HG02610 (cell line): ENCODE results near the gene RNF141.

ENCODE experiments used
- ATAC-seq: cut with Tn5 transposase; IDR thresholded peaks from one replicate; pipeline ENCODE4 v1.9.1; 2021; ENCODE audit warnings: mild to moderate bottlenecking, moderate library complexity; ENCODE audit not compliant: unreplicated experiment

The RNF141 gene

GRCh38 chr11:10524471-10524870 lies 16.5 kb downstream of the RNF141 start:
- no peak for ATAC-seq

DNA sequence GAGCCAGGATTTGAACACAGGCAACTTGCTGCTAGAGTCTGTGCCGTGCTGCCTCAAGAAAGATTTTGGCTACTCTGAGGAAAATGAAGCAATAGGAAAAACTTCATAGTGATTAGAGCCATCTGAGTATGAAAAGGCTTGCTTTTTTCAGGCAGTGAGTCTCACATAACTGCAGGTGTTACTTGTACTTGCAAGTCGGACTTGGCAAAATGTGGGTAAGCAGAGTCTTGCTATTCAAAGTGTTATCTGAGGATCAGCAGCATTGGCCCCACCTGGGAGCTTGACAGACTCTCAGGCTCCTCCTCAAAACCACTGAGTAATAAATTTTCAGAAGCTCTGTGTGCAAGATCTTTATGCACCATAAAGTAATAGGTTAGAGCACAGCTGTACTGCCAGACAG lies 18.1 kb downstream of the RNF141 start:
- ATAC-seq, result no peak

DNA sequence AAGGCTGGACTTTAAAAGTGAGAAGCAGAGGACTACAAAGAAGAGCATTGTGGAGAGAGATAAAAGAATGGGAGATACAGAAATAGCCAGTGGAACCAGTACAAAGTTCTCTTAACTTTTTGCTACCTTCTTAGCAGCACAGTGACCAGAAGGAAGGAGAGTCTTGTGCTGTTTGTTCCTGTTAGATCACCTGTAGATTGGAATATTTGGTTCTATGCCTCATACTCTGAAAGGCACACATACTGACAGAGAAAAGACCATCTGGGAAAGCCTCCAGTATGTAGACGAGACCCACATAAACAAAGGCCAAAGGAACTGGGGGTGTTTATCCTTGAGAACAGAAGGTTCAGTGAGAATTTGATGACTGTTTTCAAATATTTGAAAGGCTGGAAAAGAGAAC lies 18.7 kb downstream of the RNF141 start:
- ATAC-seq, result no peak

- no peak for ATAC-seq
Measured at GRCh38 chr11:10520562-10520961, 20.4 kb downstream of the RNF141 start.

DNA sequence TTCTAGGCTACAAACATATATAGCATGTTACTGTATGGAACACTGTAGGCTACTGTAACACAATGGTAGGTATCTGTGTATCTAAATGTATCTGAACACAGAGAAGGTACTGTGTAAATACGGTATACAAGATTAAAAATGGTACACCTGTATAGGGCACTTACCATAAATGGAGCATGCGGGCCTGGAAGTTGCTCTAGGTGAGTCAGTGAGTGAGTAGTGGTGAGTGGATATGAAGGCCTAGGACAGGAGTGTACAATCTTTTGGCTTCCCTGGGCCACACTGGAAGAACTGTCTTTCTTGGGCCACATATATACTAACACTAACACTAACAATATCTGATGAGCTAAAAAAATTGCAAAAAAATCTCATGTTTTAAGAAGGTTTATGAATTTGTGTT lies 21.4 kb downstream of the RNF141 start:
- ATAC-seq, result no peak

GRCh38 chr11:10518891-10519290 lies 22.1 kb downstream of the RNF141 start:
- ATAC-seq, result no peak

DNA sequence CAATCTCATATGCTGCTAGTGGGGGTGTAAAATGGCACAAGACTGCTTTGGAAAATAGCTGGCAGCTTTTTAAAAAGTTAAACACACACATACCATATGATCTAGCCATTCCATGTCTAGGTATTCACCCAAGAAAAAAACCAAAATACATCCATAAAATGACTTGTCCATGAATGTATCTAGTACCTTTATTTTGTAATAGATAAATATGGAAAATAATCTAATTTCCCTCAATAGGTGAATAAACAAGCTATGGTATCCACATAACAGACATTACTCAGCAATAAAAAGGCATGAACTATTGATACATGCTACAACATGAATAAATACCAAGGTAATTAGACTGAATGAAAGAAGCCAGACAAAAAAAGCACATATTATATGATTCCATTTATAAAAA lies 22.9 kb downstream of the RNF141 start:
- no peak for ATAC-seq

DNA sequence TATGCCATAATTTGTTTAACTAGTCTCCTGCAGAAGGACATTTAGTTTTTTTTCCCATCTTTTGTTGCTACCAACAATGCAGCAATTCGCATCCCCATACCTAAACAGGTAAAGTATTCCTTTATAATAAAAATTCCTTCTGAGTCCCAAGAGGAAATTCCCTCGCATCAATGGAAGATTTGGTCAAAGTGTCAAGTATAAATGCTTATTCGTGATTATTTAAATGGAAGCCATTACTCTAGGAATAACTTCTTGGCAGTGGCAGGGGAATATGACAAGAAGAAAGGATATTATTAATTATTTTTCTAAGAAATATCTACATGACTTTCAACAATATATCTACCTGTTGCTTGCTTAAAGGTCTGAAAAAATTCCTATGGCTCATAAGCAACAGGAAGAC lies 25.6 kb downstream of the RNF141 start:
- no peak for ATAC-seq

DNA sequence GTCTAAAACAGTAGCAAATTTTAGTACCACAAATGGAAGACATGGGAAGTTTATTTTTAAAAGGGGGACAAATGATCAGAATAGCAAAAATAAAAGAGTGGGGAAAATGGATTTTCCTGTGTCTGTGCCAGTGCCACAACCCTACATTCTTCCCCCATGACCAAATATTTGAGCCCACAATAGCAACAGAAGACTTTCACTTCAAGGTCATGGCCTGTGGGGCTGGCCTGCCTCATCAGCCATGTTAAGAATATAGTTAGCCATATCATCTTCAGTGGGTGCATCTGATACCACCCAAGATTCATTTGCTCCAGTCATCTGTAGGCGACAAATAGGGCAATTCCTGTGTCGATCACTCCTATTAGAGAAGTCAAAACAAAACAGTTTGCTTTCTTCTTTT lies 26.3 kb downstream of the RNF141 start:
- no peak for ATAC-seq

- ATAC-seq, result no peak
Measured at GRCh38 chr11:10514202-10514601, 26.8 kb downstream of the RNF141 start.

GRCh38 chr11:10511181-10511621 lies 29.8 kb downstream of the RNF141 start:
- no peak for ATAC-seq

- ATAC-seq, result no peak
Measured at GRCh38 chr11:10506008-10506370, 35.0 kb downstream of the RNF141 start.

DNA sequence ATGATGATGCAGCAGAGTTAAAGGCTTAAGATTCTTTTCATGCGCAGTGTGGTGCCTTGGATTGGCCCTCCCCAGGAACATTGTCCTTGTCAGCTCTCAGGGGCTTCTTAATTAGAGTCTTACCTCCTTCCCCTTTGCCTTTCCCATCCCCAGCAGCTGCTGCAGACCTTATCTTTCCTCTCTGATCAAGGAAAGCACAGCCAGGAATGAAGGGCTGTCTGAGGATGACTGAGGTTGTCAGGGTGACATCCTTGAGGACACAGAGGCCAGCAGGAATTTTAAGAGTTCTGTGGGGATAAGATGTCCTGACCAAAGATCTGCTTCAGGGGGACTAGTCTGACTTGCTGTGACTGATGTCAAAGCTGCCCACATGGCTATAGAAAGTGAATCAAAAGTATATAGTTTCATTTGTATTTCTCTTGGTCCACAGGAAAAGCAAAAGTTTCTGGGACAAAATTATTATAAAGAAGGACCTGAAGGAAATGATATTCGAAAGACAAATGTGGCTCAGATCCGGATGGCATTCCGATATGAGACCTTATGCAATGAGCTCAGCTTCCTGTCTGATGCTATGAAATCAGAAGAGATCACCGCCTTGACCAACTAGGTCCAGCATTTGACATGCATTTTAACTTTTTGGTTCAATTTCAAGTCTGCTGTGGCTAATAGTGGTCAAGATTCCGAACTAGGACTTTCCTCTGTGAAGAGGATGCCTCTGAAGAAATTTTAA lies 35.5 kb downstream of the RNF141 start:
- ATAC-seq, result no peak

DNA sequence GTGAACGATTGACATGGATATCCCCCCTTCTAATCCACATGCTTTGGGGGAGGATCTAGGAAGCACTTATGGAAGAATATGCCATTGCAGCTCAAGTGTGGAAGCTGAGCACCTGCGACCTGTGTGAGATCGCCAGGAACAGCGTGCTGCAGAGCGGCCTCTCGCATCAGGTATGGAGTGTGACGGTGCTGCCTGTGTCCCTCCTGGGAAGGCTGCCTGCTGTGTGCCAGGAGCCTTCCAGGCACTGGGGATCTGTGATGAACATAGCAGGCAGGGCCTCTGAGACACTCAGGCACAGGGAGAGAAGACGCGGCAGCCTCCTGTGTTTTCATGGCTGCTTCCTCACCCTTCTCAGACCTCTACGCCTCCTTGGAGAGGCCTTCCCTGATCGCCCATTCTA lies 36.5 kb downstream of the RNF141 start:
- ATAC-seq, result no peak

DNA sequence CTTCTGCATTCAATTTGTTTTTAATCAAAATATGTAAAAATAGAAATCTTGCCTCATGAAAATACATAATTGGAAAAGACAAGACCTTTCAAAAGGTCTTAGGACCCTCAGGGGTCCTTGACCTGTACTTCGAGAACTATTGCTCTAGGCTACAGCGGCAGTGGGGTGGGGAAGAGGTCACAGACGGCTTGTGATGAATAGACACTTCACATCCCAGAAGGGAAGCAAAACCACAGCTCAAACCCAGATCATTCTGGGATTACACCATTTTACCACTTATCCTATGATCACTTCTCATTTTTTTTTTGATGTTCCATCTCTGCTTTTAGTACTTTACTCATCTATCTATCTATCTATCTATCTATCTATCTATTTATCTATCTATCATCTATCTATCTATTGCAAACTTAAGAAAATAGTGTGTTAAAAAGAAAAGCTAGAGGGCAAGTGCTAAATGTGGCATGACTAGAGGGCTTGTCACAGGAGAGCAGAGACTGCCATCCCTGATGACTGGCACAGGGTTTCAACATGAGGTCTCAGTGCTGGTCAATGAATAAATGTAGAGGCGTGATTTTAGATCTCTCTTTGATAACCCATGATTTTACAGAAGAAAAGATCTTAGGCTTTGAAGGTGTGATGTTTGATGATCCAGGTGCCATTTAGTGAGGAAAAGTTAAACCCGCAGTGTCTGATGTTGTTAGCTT lies 37.1 kb downstream of the RNF141 start:
- ATAC-seq, result no peak

- no peak for ATAC-seq
Measured at GRCh38 chr11:10503221-10503620, 37.8 kb downstream of the RNF141 start.

DNA sequence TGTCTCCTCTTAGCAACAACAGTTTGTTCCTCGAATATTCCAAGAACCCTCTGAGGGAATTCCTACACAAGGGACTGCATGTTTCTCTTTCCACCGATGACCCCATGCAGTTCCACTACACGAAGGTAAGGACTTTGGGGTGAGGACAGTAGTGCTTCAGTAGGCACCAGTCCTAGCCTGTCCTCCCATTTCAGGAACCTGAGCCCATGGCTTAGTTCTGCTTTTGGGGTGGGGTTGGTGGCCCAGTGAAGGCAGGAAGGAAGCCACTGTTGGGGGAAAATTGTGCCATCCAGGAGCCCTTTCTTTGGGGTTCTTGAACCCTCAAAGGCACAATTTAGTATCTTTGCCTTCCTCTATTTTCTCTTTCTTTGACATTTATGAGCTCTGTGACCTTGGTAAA lies 38.2 kb downstream of the RNF141 start:
- ATAC-seq, result no peak

DNA sequence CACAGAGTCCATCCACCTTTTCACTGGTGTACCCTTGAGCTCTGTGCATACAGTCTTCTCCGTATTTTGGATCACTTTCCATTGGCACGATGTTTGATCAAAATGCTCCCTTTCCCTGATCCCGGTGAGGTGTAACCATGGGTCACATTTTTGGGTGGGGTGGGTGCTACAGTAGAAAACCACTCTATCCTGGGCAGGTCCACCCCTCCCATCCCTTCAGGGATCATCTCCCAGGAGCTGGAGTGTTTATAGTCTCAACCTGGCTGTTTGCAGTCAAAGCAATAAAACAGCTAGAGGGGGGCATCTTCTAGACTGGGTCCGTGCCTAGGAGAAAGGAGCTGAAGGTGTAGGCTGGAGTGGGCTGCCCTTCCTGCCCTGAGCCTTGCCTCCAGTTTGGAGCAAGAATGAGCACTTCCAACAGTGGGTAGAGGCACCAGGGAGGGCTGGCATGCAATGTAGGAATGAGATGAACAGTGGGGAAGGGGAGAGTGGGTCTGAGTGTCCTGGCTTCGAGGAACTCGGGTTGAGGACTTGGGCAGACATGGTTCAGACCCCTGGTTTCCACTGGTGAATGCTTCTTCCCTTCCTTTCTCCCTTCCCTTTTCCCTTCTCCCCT lies 38.8 kb downstream of the RNF141 start:
- no peak for ATAC-seq

GRCh38 chr11:10500757-10501684 lies 40.0 kb downstream of the RNF141 start:
- ATAC-seq, result no peak

DNA sequence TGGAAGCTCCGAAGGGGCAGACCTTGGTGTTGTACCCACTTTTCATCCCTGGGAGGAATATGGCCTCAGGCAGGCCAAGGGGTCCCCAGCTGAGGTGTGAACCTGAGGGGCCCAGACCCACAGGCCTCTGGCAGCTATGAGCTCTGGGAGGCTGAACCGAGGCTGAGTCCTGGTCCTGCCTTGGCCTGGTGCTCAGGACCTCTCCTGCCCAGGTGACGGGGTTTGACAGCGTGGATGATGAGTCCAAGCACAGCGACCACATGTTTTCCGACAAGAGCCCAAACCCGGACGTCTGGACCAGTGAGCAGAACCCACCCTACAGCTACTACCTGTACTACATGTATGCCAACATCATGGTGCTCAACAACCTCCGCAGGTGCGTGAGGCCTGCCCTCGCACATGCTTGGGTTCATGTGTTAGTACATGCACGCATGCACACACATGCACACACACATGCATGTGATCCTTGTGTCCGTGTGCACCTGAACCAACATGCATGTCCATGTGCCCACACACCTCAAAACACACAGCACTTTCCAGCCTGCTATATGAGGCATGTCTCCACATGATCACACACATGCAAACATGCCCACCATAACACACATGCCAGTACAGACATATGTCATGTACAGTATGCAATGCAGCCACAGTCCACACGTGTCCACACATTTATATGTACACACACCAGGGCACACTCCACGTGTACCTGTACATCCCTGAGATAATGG lies 40.9 kb downstream of the RNF141 start:
- no peak for ATAC-seq
